Right lobe of liver (tissue), 4 donors: Measurements from ENCODE around the gene PDIA5.

Experiments used
- POLR2A ChIP-seq: fragments of 450-650 bp; IDR thresholded peaks from one replicate; pipeline ENCODE4 v1.6.1; 2017; ENCODE audit warnings: antibody characterized with exemption, mild to moderate bottlenecking
- TF ChIP-seq, protein P1 (sequence below), 4 donors: fragments of 200-600 bp in 3 of 4; fragments of 450-650 bp in 1 of 4; IDR thresholded peaks; one replicate each; pipeline versions ENCODE4 v1.5.1 to v1.8.0; 2016 to 2022; ENCODE audit warnings: antibody characterized with exemption in 4 of 4, mild to moderate bottlenecking in 2 of 4
- donor health status: DM: no; HTN: no; CAD: no.
- donor health status: DM: no; HTN: no; CAD: no.
- donor health status: DM: no; HTN: yes; CAD: no.

GRCh38 chr3:123028233-123028828 lies 38.5 kb upstream of the PDIA5 start:
- TF ChIP-seq, protein P1, sequence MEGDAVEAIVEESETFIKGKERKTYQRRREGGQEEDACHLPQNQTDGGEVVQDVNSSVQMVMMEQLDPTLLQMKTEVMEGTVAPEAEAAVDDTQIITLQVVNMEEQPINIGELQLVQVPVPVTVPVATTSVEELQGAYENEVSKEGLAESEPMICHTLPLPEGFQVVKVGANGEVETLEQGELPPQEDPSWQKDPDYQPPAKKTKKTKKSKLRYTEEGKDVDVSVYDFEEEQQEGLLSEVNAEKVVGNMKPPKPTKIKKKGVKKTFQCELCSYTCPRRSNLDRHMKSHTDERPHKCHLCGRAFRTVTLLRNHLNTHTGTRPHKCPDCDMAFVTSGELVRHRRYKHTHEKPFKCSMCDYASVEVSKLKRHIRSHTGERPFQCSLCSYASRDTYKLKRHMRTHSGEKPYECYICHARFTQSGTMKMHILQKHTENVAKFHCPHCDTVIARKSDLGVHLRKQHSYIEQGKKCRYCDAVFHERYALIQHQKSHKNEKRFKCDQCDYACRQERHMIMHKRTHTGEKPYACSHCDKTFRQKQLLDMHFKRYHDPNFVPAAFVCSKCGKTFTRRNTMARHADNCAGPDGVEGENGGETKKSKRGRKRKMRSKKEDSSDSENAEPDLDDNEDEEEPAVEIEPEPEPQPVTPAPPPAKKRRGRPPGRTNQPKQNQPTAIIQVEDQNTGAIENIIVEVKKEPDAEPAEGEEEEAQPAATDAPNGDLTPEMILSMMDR (IDR thresholded peaks at IDR 0.05) = peak; percentile 38 to 62 (median 58)
- no peak for TF ChIP-seq POLR2A
